ENCODE measurements around the gene TNFAIP1. TPM values are rescaled to one million over a fixed set of nuclear protein-coding genes. Genes with fewer than 3 reads are reported as not detected.

TNFAIP1 gene
- total and polyA plus RNA-seq, 8 donors, result 1.7 to 50.4 (median 20.3) TPM

GRCh38 chr17:28370744-28371103, 35.2 kb downstream of the TNFAIP1 start:
- Histone ChIP-seq H3K36me3 (no peaks in the 10 kb centered on the region), H3K4me3 (peak overlapping the region in 1 of 4 donors; percentile 71), H3K27me3 (peaks cover 0 to 25% (median 5%) of the 10 kb centered on the region in 3 donors), H3K27ac (peak overlapping the region in 4 of 5 donors; percentile 59 to 83 (median 75)), H3K4me1 (peaks cover 28 to 43% (median 38%) of the 10 kb centered on the region in 4 donors), H3K9me3 (no peaks in the 10 kb centered on the region)
- no peak for DNase-seq
- no peak for TF ChIP-seq CTCF (IDR thresholded peaks at IDR 0.05)
- WGBS, 5 donors, result 42 to 77% (median 50%) methylated on average over 1 of the region's 1 CpG
- intact Hi-C loops (cut with DNase I; ENCODE audit: low total_unique reads), result no loop called here

GRCh38 chr17:28371245-28372202, 36.0 kb downstream of the TNFAIP1 start, which contains the start of gene SARM1:
Gene SARM1 (plus strand): TSS chr17:28371694. CDS start chr17:28372033, 339 bp downstream.
- intact Hi-C loops (cut with DNase I; ENCODE audit: low total_unique reads), result no loop called here
- H3K4me1 ChIP-seq, result peaks cover 28 to 43% (median 38%) of the 10 kb centered on the region in 4 donors
- no peaks in the 10 kb centered on the region for H3K9me3 ChIP-seq
- H3K27me3 ChIP-seq, result peaks cover 0 to 25% (median 5%) of the 10 kb centered on the region in 3 donors
- DNase-seq, result peak; percentile 65 to 96
- WGBS, 5 donors, result 1 to 2% (median 1%) methylated on average over 48 to 80 of the region's 80 CpGs
- no peaks in the 10 kb centered on the region for H3K36me3 ChIP-seq
- H3K27ac ChIP-seq, result peak within 1 kb of the TSS; percentile 20 to 83 (median 75)
- TF ChIP-seq POLR2A (IDR thresholded peaks at IDR 0.05), result no peak
- TF ChIP-seq CTCF (IDR thresholded peaks at IDR 0.05), result no peak
- TF ChIP-seq POLR2AphosphoS5 (IDR thresholded peaks at IDR 0.05), result no peak
- no peak for TF ChIP-seq EP300 (IDR thresholded peaks at IDR 0.05)
- peak within 1 kb of the TSS; percentile 56 to 76 (median 66) for H3K4me3 ChIP-seq

GRCh38 chr17:28372203-28372944, 36.8 kb downstream of the TNFAIP1 start:
- intact Hi-C loops (cut with DNase I; ENCODE audit: low total_unique reads), result no loop called here
- Histone ChIP-seq H3K27ac (peak overlapping the region; percentile 9 to 83 (median 75)), H3K36me3 (no peaks in the 10 kb centered on the region), H3K4me3 (peak overlapping the region; percentile 56 to 76 (median 66)), H3K4me1 (peaks cover 28 to 43% (median 38%) of the 10 kb centered on the region in 4 donors), H3K9me3 (no peaks in the 10 kb centered on the region), H3K27me3 (peaks cover 0 to 25% (median 5%) of the 10 kb centered on the region in 3 donors)
- 7 to 70% (median 11%) methylated on average over 6 to 53 of the region's 53 CpGs for WGBS, 5 donors
- peak in 1 of 2 donors; percentile 60 for DNase-seq
- TF ChIP-seq CTCF (IDR thresholded peaks at IDR 0.05) (no peak), POLR2A (IDR thresholded peaks at IDR 0.05) (no peak), EP300 (IDR thresholded peaks at IDR 0.05) (no peak), POLR2AphosphoS5 (IDR thresholded peaks at IDR 0.05) (no peak)

GRCh38 chr17:28372945-28373274, 37.3 kb downstream of the TNFAIP1 start:
- TF ChIP-seq EP300 (IDR thresholded peaks at IDR 0.05), result no peak
- DNase-seq, result no peak
- H3K27ac ChIP-seq, result no peak overlapping the region
- peak overlapping the region in 3 of 4 donors; percentile 56 to 76 (median 71) for H3K4me3 ChIP-seq
- H3K4me1 ChIP-seq, result peaks cover 28 to 43% (median 38%) of the 10 kb centered on the region in 4 donors
- H3K27me3 ChIP-seq, result peaks cover 0 to 25% (median 5%) of the 10 kb centered on the region in 3 donors
- H3K36me3 ChIP-seq, result no peaks in the 10 kb centered on the region
- intact Hi-C loops (cut with DNase I; ENCODE audit: low total_unique reads), result no loop called here
- 80 to 96% (median 90%) methylated on average over 6 of the region's 6 CpGs for WGBS, 5 donors
- H3K9me3 ChIP-seq, result no peaks in the 10 kb centered on the region
